Brain microvascular endothelial cell (primary cell): ENCODE data around the gene PHF21B.
"Not testable (repeated sequence)": the region's sequence is repeated elsewhere in the genome, so short reads cannot be mapped to it uniquely, and the experiment has no call there.

ENCODE experiments used
- DNase-seq: peaks from one replicate; pipeline ENCODE4 v3.0.0-alpha.2; 2020
- H3K27ac ChIP-seq: fragments of 250-450 bp; sonication (Bioruptor Pico); 2 replicates; pipeline ENCODE4 v1.5.1; 2020; ENCODE audit warnings: mild to moderate bottlenecking, moderate library complexity
- H3K27me3 ChIP-seq: fragments of 250-450 bp; sonication (Bioruptor Pico); replicated peaks from 2 replicates; pipeline ENCODE4 v1.5.1; 2020; ENCODE audit warnings: mild to moderate bottlenecking
- H3K36me3 ChIP-seq: fragments of 250-450 bp; sonication (Bioruptor Pico); replicated peaks from 2 replicates; pipeline ENCODE4 v1.5.1; 2020; ENCODE audit warnings: mild to moderate bottlenecking
- H3K4me3 ChIP-seq: 2 replicates; pipeline ENCODE4 v1.5.1; 2011; ENCODE audit warnings: low read depth, mild to moderate bottlenecking, control low read depth, low read length, moderate library complexity
- CTCF ChIP-seq: IDR thresholded peaks from 2 replicates; pipeline ENCODE4 v1.5.1; 2011; ENCODE audit warnings: low read depth, mild to moderate bottlenecking, moderate library complexity, low read length, control low read depth, inconsistent platforms; ENCODE audit errors: missing control alignments
- in situ Hi-C: cut with HindIII; loops from 2 replicates; pipeline ENCODE4 v1.10.0; 2017; ENCODE audit warnings: low sequenced_read_pairs, low pct_ligation_motif_present

The PHF21B gene

GRCh38 chr22:44962741-44963454 lies 46.9 kb downstream of the PHF21B start:
- Histone ChIP-seq H3K27me3 (no peaks in the 10 kb centered on the region), H3K36me3 (no peaks in the 10 kb centered on the region), H3K4me3 (no peak overlapping the region), H3K27ac (no peak overlapping the region)
- no peak for DNase-seq
- TF ChIP-seq CTCF = no peak
- in situ Hi-C loops = no loop called here

DNA sequence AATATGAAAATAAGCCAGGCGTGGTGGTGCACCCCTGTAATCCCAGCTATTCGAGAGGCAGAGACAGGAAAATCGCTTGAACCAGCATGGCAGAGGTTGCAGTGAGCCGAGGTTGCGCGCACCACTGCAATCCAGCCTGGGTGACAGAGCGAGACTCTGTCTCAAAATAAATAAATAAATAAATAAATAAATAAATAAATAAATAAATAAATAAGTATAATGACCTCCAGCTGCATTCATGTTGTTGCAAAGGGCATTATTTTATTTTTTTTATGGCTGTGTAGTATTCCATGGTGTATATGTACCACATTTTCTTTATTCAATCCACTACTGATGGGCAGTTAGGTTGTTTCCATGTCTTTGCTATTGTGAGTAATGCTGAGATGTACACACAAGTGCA lies 48.1 kb downstream of the PHF21B start:
- in situ Hi-C loops, DNase-seq, H3K4me3 ChIP-seq, H3K27ac ChIP-seq, H3K27me3 ChIP-seq, H3K36me3 ChIP-seq: not testable (repeated sequence)

GRCh38 chr22:44956840-44957767 lies 52.7 kb downstream of the PHF21B start:
- in situ Hi-C loops = no loop called here
- peak; percentile 49 for TF ChIP-seq CTCF
- Histone ChIP-seq H3K27ac (no peak overlapping the region), H3K27me3 (no peaks in the 10 kb centered on the region), H3K4me3 (no peak overlapping the region), H3K36me3 (no peaks in the 10 kb centered on the region)
- no peak for DNase-seq

DNA sequence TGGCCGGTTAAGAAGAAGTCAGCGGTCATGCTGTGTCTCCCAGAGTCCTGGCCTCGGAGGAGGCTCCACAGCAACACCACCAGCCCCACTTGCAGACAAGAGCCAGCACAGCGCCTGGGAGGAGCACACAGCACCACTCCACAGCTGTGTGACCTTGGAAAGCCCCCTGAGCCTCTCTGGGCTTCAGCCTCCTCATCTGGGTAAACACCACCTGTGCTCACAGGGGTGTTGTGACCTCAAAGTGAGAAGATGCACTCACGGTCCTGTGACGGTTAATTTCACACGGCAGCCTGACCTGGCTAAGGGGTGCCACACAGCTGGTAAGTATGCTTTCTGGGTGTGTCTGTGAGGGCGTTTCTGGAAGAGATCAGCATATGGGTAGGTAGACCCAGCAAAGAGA lies 54.7 kb downstream of the PHF21B start:
- no peak overlapping the region for H3K27ac ChIP-seq
- in situ Hi-C loops = no loop called here

DNA sequence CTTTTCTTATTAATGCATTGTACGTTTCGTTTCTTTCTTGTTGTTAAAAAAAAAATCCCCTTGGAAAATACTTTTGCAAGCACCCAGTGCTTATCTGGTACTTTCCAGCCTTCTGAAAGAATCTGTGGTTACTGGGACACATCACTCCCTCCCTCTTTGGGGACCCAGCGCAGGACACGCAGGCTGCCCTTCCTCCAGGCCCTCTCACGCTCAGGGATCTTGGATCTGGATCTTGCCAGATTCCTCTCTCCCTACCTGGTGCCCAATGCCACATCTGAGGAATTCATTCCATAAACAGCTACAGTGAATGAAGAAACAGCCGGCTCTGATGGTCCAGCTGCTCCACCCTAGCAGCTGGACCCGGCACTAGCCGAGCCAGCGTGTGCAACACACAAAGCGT lies 55.7 kb downstream of the PHF21B start:
- H3K36me3 ChIP-seq = no peaks in the 10 kb centered on the region
- no peak for DNase-seq
- in situ Hi-C loops = no loop called here

More for the DNA sequence above, 54.7 kb downstream of the PHF21B start:
- Histone ChIP-seq H3K36me3 (no peaks in the 10 kb centered on the region), H3K4me3 (no peak overlapping the region), H3K27me3 (no peaks in the 10 kb centered on the region)
- no peak for TF ChIP-seq CTCF
- no peak for DNase-seq

More for the DNA sequence above, 55.7 kb downstream of the PHF21B start:
- no peak overlapping the region for H3K4me3 ChIP-seq
- H3K27ac ChIP-seq = no peak overlapping the region
- no peak for TF ChIP-seq CTCF
- no peaks in the 10 kb centered on the region for H3K27me3 ChIP-seq
